GM23338 (cell line): ENCODE results near the gene MYO16. TPM values are rescaled to one million over a fixed set of nuclear protein-coding genes. Genes with fewer than 3 reads are reported as not detected.

Experiments used
- ATAC-seq: fragments of 200-7000 bp; cut with Tn5 transposase; 3 replicates; pipeline ENCODE4 v1.9.1; 2020
- DNase-seq: peaks from one replicate; pipeline ENCODE4 v3.0.0-alpha.2; 2015; ENCODE audit warnings: low spot score
- H2AFZ ChIP-seq: fragments of 200-600 bp; sonication (generic); 2 replicates; pipeline ENCODE4 v1.8.0; 2016; ENCODE audit warnings: antibody characterized with exemption, mild to moderate bottlenecking, moderate library complexity
- H3F3A ChIP-seq: fragments of 200-600 bp; sonication (generic); replicated peaks from 2 replicates; pipeline ENCODE4 v1.8.0; 2017; ENCODE audit warnings: antibody characterized with exemption, mixed run types, low read depth
- H3K27ac ChIP-seq: fragments of 200-600 bp; sonication (generic); 2 replicates; pipeline ENCODE4 v1.6.1; 2016; ENCODE audit warnings: low read depth
- H3K27me3 ChIP-seq: fragments of 200-600 bp; sonication (generic); 2 replicates; pipeline ENCODE4 v1.8.0; 2016; ENCODE audit warnings: mild to moderate bottlenecking, mixed run types, moderate library complexity; ENCODE audit not compliant: insufficient read depth
- H3K36me3 ChIP-seq: fragments of 200-600 bp; sonication (generic); 2 replicates; pipeline ENCODE4 v1.8.0; 2016; ENCODE audit warnings: mild to moderate bottlenecking; ENCODE audit not compliant: insufficient read depth
- H3K4me1 ChIP-seq: fragments of 200-600 bp; sonication (generic); 2 replicates; pipeline ENCODE4 v1.8.0; 2016; ENCODE audit warnings: mild to moderate bottlenecking, moderate library complexity; ENCODE audit not compliant: insufficient read depth
- H3K4me2 ChIP-seq: fragments of 200-600 bp; sonication (generic); 2 replicates; pipeline ENCODE4 v1.7.1; 2017; ENCODE audit warnings: mixed run types
- H3K4me3 ChIP-seq: fragments of 200-600 bp; sonication (generic); 2 replicates; pipeline ENCODE4 v1.6.1; 2016; ENCODE audit warnings: mixed run types
- H3K79me2 ChIP-seq: fragments of 200-600 bp; sonication (generic); replicated peaks from 2 replicates; pipeline ENCODE4 v1.8.0; 2017; ENCODE audit warnings: mild to moderate bottlenecking; ENCODE audit not compliant: insufficient read depth
- H3K9me2 ChIP-seq: fragments of 200-600 bp; sonication (generic); 2 replicates; pipeline ENCODE4 v1.8.0; 2017; ENCODE audit not compliant: insufficient read depth
- H4K20me1 ChIP-seq: fragments of 200-600 bp; sonication (generic); replicated peaks from 2 replicates; pipeline ENCODE4 v1.8.0; 2017; ENCODE audit warnings: mild to moderate bottlenecking; ENCODE audit not compliant: insufficient read depth
- H3K27ac Mint-ChIP-seq: 2 replicates; pipeline ENCODE4 v1.8.0; 2020; ENCODE audit warnings: inconsistent platforms, mild to moderate bottlenecking, moderate library complexity, mixed read lengths
- H3K27me3 Mint-ChIP-seq: 3 replicates; pipeline ENCODE4 v1.8.0; 2022; ENCODE audit warnings: low read depth, mild to moderate bottlenecking, moderate library complexity, mixed read lengths, inconsistent platforms; ENCODE audit not compliant: insufficient read depth, poor library complexity
- H3K36me3 Mint-ChIP-seq: 3 replicates; pipeline ENCODE4 v1.8.0; 2021; ENCODE audit warnings: low read depth, mild to moderate bottlenecking, inconsistent platforms, moderate library complexity, mixed read lengths
- H3K4me1 Mint-ChIP-seq: 3 replicates; pipeline ENCODE4 v1.8.0; 2020; ENCODE audit warnings: mild to moderate bottlenecking, inconsistent platforms, mixed read lengths
- H3K4me3 Mint-ChIP-seq: 3 replicates; pipeline ENCODE4 v1.8.0; 2021; ENCODE audit warnings: moderate library complexity, mild to moderate bottlenecking, inconsistent platforms, mixed read lengths
- H3K9me3 Mint-ChIP-seq: 3 replicates; pipeline ENCODE4 v1.8.0; 2020; ENCODE audit warnings: moderate library complexity, mild to moderate bottlenecking, inconsistent platforms, mixed read lengths
- CREB1 ChIP-seq: fragments of 250-450 bp; sonication (Bioruptor Pico); IDR thresholded peaks from 2 replicates; pipeline ENCODE4 v1.5.0; 2020; ENCODE audit warnings: low read depth, mild to moderate bottlenecking, moderate library complexity
- CTCF ChIP-seq, 2 experiments: fragments of 200-600 bp in 1 of 2; sonication (generic) in 1 of 2; conservative IDR thresholded peaks; 2 replicates each; pipeline versions ENCODE4 v1.5.1 to v1.6.1; 2016 to 2017; ENCODE audit warnings: antibody characterized with exemption in 2 of 2, low read depth in 2 of 2, mild to moderate bottlenecking in 2 of 2, moderate library complexity in 1 of 2
- ETS1 ChIP-seq: IDR thresholded peaks from 2 replicates; pipeline ENCODE4 v1.6.1; 2016; ENCODE audit warnings: antibody characterized with exemption
- EZH2 ChIP-seq: fragments of 200-600 bp; sonication (generic); IDR thresholded peaks from one replicate; pipeline ENCODE4 v1.8.0; 2017; ENCODE audit warnings: antibody characterized with exemption, mild to moderate bottlenecking, low read depth; ENCODE audit not compliant: unreplicated experiment
- EZH2phosphoT487 ChIP-seq: fragments of 200-600 bp; sonication (generic); IDR thresholded peaks from one replicate; pipeline ENCODE4 v1.8.1; 2018; ENCODE audit warnings: antibody characterized with exemption; ENCODE audit not compliant: unreplicated experiment
- JUNB ChIP-seq: IDR thresholded peaks from one replicate; pipeline ENCODE4 v1.6.1; 2016; ENCODE audit warnings: antibody characterized with exemption; ENCODE audit not compliant: unreplicated experiment
- NANOG ChIP-seq: IDR thresholded peaks from 2 replicates; pipeline ENCODE4 v1.6.1; 2016; ENCODE audit warnings: antibody characterized with exemption, borderline replicate concordance
- POLR2AphosphoS5 ChIP-seq: IDR thresholded peaks from 2 replicates; pipeline ENCODE4 v1.6.1; 2016; ENCODE audit warnings: antibody characterized with exemption, low read depth
- REST ChIP-seq: IDR thresholded peaks from one replicate; pipeline ENCODE4 v1.6.1; 2018; ENCODE audit warnings: antibody characterized with exemption; ENCODE audit not compliant: unreplicated experiment
- STAT1 ChIP-seq: IDR thresholded peaks from one replicate; pipeline ENCODE4 v1.6.1; 2016; ENCODE audit warnings: antibody characterized with exemption; ENCODE audit not compliant: unreplicated experiment
- ZNF114 ChIP-seq: fragments of 250-450 bp; sonication (Bioruptor Pico); IDR thresholded peaks from 2 replicates; pipeline ENCODE4 v1.5.0; 2020; ENCODE audit warnings: mild to moderate bottlenecking, moderate library complexity
- ZNF331 ChIP-seq: fragments of 250-450 bp; sonication (Bioruptor Pico); IDR thresholded peaks from 2 replicates; pipeline ENCODE4 v1.5.0; 2020; ENCODE audit warnings: low read depth, mild to moderate bottlenecking, moderate library complexity
- ZNF462 ChIP-seq: fragments of 250-450 bp; sonication (Bioruptor Pico); IDR thresholded peaks from 2 replicates; pipeline ENCODE4 v1.5.0; 2020; ENCODE audit warnings: mild to moderate bottlenecking, moderate library complexity
- polyA plus RNA-seq: library from polyadenylated mRNA; unstranded; fragments of >200 nt; fragmentation: Nextera tagmentation; extraction: Ambion mirVana; gene quantifications from 2 replicates; pipeline ENCODE4 v1.2.1, GENCODE V29; 2016
- total RNA-seq: library from RNA; depleted of rRNA; stranded (reverse); fragments of >200 nt; shearing (Covaris generic); gene quantifications from 2 replicates; pipeline ENCODE4 v1.2.3, GENCODE V29; 2014

The MYO16 gene
- total and polyA plus RNA-seq, 2 experiments from 2014 or later, result 0.10 to 0.13 TPM

GRCh38 chr13:108828086-108828815 lies 198.8 kb downstream of the MYO16 start:
- no peak overlapping the region for H3K4me3 Mint-ChIP-seq
- Histone ChIP-seq H3K79me2 (no peaks in the 10 kb centered on the region), H3K4me1 (no peaks in the 10 kb centered on the region), H3K27me3 (no peaks in the 10 kb centered on the region), H3K4me2 (no peak overlapping the region), H3K27ac (no peak overlapping the region), H4K20me1 (no peaks in the 10 kb centered on the region), H3K36me3 (no peaks in the 10 kb centered on the region), H3F3A (no peaks in the 10 kb centered on the region), H3K9me2 (no peaks in the 10 kb centered on the region; the same call in 1 of the 2 replicates), H3K4me3 (no peak overlapping the region), H2AFZ (no peak overlapping the region)
- H3K27ac Mint-ChIP-seq, result no peak overlapping the region
- DNase-seq (no peak), ATAC-seq (no peak)
- H3K27me3 Mint-ChIP-seq, result no peaks in the 10 kb centered on the region
- H3K4me1 Mint-ChIP-seq, result no peaks in the 10 kb centered on the region
- H3K36me3 Mint-ChIP-seq, result peaks cover 13% of the 10 kb centered on the region; the same call in 2 of the 3 replicates
- no peak for TF ChIP-seq EZH2phosphoT487
- TF ChIP-seq CTCF (conservative IDR thresholded peaks at IDR 0.05; ENCODE audit: low read depth in 2 of 2), result no peak
- TF ChIP-seq CREB1 (CRISPR knock-in tag), result no peak
- TF ChIP-seq ETS1, result no peak
- no peak for TF ChIP-seq REST
- no peak for TF ChIP-seq JUNB
- no peak for TF ChIP-seq ZNF331 (CRISPR knock-in tag)
- TF ChIP-seq POLR2AphosphoS5, result no peak
- no peak for TF ChIP-seq ZNF114 (CRISPR knock-in tag)
- TF ChIP-seq STAT1, result no peak
- no peak for TF ChIP-seq ZNF462 (CRISPR knock-in tag)
- no peak for TF ChIP-seq EZH2
- no peak for TF ChIP-seq NANOG
- peaks cover 22% of the 10 kb centered on the region for H3K9me3 Mint-ChIP-seq
